Uterine smooth muscle cell (primary cell): ENCODE results near the gene UBQLNL. TPM values are rescaled to one million over a fixed set of nuclear protein-coding genes. Genes with fewer than 3 reads are reported as not detected.

Experiments
- total RNA-seq: library from RNA; depleted of rRNA; stranded (reverse); fragments of >200 nt; gene quantifications from 2 replicates; pipeline ENCODE4 v1.2.3, GENCODE V29; 2014

UBQLNL gene, protein sequence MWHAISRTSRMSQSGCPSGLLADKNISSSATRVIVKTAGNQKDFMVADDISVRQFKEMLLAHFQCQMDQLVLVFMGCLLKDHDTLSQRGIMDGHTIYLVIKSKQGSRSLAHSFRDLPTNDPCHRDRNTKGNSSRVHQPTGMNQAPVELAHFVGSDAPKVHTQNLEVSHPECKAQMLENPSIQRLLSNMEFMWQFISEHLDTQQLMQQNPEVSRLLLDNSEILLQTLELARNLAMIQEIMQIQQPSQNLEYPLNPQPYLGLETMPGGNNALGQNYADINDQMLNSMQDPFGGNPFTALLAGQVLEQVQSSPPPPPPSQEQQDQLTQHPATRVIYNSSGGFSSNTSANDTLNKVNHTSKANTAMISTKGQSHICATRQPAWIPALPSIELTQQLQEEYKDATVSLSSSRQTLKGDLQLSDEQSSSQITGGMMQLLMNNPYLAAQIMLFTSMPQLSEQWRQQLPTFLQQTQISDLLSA
- total RNA-seq = not detected in 2 replicates

DNA sequence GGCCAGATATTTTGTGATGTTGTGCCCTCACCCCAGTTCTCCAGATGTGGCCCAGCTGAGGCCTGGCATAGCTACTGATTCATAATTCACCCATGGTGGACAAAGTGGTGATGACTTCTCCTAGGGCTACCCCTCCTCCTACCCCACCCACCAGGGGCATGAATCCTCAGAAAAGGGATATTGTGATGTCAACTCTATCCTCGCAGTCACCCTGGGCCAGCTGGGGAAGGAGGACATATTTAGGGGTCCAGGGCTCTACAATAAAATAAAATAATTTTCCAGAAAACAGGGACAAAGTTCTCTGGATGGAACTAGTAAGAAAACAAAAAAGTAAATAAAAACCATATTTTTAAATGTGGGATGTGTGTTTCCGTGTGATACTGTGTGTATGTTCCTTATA, at the start of gene UBQLNL:
Gene UBQLNL, minus strand, starts transcription at position 101 of the 400 bp plus-strand sequence. CDS start 258 bp downstream, outside the sequence.

DNA sequence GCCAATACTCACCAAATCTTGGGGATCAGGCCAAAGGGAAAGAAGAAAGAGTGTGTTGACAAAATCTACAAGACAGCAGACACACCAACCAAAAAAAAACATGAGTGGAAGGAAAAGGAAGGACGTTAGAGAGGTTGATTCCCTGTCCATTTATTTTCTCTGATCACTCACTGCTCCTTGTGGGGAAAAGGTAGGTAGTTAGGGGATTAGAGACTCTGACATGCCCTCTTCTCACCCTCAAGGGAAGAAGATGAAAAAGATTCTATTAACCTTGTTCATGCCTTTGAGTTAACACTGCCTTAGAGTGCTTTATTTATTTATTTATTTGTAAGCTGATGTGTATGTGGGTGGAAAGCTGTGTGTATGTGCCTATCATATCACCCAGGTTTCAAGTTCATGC, 31.9 kb upstream of the UBQLNL start, which contains the start of gene OR52H1:
Gene OR52H1, minus strand, starts transcription at position 101 of the 400 bp plus-strand sequence. CDS start 3,035 bp downstream, outside the sequence.

DNA sequence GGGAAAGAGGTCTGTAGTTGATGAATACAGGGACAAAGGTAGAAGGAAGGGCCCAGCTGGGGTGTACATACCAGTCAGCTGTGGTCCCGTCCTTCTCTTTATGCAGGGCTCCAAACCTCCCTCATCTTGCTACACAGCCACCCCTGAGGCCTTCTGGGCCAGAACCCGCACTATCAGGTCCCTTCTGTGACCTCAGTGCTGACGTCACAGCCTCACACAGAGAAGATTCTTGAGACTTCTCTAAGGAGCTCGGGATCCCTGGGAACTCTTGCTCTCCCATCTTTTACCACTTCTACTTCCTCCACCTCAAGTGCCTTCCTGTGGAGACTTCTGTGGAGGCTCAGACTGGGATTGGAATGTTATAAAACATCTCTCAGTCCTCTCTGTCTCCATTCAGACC, 6.7 kb downstream of the UBQLNL start, which contains the start of gene UBQLN3:
Gene UBQLN3, minus strand, starts transcription at position 155 of the 400 bp plus-strand sequence. CDS start 399 bp downstream, outside the sequence.

DNA sequence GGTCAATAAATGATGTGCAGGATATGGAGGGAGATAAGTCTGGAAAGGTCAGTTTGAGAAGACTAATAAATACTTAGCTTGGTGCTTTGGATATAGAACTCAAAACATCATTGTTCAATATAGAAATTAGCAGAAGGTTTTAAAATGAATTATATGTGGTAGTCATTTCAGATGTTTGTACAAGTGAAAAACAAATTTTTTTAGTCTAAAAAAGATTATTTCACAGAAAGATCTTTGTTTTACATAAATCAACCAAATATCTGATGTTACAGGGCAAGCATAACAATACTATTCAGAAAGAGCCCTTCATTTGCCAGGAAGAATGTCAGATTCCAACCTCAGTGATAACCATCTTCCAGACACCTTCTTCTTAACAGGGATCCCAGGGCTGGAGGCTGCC, 28.1 kb downstream of the UBQLNL start, which contains the start of gene OR52D1:
Gene OR52D1, plus strand, starts transcription at position 301 of the 400 bp plus-strand sequence. Its CDS starts 22 bp downstream, at position 323.

Other genes starting within 250 kb of the UBQLNL start
- gene HBE1, start 246.8 kb downstream of the UBQLNL start, total RNA-seq = not detected in 2 replicates
- 0.11 TPM in 1 of 2 replicates, not detected in the other for gene OR51B4, start 214.8 kb downstream of the UBQLNL start, total RNA-seq
- gene OR51B2, start 192.4 kb downstream of the UBQLNL start, total RNA-seq = 0.12 TPM in 1 of 2 replicates, not detected in the other
- 0.12 TPM in 1 of 2 replicates, not detected in the other for gene OR51B5, start 173.2 kb downstream of the UBQLNL start, total RNA-seq
- not detected in 2 replicates for gene OR51B6, start 165.2 kb downstream of the UBQLNL start, total RNA-seq
- gene OR51M1, start 132.9 kb downstream of the UBQLNL start, total RNA-seq = 0.11 TPM in 1 of 2 replicates, not detected in the other
- gene OR51Q1, start 94.6 kb downstream of the UBQLNL start, total RNA-seq = not detected in 2 replicates
- gene OR51I1, start 75.2 kb downstream of the UBQLNL start, total RNA-seq = 0.11 TPM in 1 of 2 replicates, not detected in the other
- gene OR51I2, start 67.4 kb downstream of the UBQLNL start, total RNA-seq = not detected in 2 replicates
- gene OR52D1, start 28.0 kb downstream of the UBQLNL start, total RNA-seq = not detected in 2 replicates
- gene UBQLN3, start 6.7 kb downstream of the UBQLNL start, total RNA-seq = 0.12 TPM in 1 of 2 replicates, not detected in the other
- 0.66 and 1.1 TPM in 2 replicates for gene OR52H1, start 31.8 kb upstream of the UBQLNL start, total RNA-seq
- gene OR52B6, start 64.2 kb upstream of the UBQLNL start, total RNA-seq = not detected in 2 replicates
- gene TRIM6, start 79.9 kb upstream of the UBQLNL start, total RNA-seq = 6.5 and 12.2 TPM in 2 replicates
- gene TRIM34, start 108.3 kb upstream of the UBQLNL start, total RNA-seq = 10.1 and 12.6 TPM in 2 replicates
- 37.6 and 52.2 TPM in 2 replicates for gene TRIM5, start 168.4 kb upstream of the UBQLNL start, total RNA-seq
- gene TRIM22, start 173.1 kb upstream of the UBQLNL start, total RNA-seq = 46.7 and 73.4 TPM in 2 replicates
- gene OR56B1, start 219.7 kb upstream of the UBQLNL start, total RNA-seq = not detected in 2 replicates
- gene OR52N4, start 237.5 kb upstream of the UBQLNL start, total RNA-seq = not detected in 2 replicates